Transverse colon (tissue), 4 donors: Measurements from ENCODE around the gene KRTAP9-2.
"Not testable (repeated sequence)": the region's sequence is repeated elsewhere in the genome, so short reads cannot be mapped to it uniquely, and the experiment has no call there.

Experiments used
- POLR2A ChIP-seq: fragments of 450-650 bp; IDR thresholded peaks from one replicate; pipeline ENCODE4 v1.6.1; 2016; ENCODE audit warnings: antibody characterized with exemption, mild to moderate bottlenecking, moderate library complexity
- POLR2AphosphoS5 ChIP-seq, 3 donors: sonication (generic); formaldehyde crosslinking; IDR thresholded peaks; one replicate each; pipeline ENCODE4 v1.6.1; 2016; ENCODE audit warnings: antibody characterized with exemption in 3 of 3
- TF ChIP-seq, protein P1 (sequence below), 5 experiments: fragments of 200-600 bp in 3 of 5; fragments of 450-650 bp in 2 of 5; sonication (generic) in 3 of 5; IDR thresholded peaks; 1 replicate in 2 of 5; 2 replicates in 3 of 5; pipeline ENCODE4 v1.5.1; 2016 to 2017; ENCODE audit warnings: antibody characterized with exemption in 5 of 5, inconsistent platforms in 3 of 5, mild to moderate bottlenecking in 2 of 5, moderate library complexity in 1 of 5

DNA sequence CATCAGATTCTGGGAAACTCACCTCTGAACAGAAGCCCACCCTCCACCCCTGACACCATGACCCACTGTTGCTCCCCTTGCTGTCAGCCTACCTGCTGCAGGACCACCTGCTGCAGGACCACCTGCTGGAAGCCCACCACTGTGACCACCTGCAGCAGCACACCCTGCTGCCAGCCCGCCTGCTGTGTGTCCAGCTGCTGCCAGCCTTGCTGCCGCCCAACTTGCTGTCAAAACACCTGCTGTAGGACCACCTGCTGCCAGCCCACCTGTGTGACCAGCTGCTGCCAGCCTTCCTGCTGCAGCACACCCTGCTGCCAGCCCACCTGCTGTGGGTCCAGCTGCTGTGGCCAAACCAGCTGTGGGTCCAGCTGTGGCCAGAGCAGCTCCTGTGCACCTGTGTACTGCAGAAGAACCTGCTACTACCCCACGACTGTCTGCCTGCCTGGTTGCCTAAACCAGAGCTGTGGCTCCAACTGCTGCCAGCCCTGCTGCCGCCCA, at the start of gene KRTAP9-2:
- TF ChIP-seq, protein P1, sequence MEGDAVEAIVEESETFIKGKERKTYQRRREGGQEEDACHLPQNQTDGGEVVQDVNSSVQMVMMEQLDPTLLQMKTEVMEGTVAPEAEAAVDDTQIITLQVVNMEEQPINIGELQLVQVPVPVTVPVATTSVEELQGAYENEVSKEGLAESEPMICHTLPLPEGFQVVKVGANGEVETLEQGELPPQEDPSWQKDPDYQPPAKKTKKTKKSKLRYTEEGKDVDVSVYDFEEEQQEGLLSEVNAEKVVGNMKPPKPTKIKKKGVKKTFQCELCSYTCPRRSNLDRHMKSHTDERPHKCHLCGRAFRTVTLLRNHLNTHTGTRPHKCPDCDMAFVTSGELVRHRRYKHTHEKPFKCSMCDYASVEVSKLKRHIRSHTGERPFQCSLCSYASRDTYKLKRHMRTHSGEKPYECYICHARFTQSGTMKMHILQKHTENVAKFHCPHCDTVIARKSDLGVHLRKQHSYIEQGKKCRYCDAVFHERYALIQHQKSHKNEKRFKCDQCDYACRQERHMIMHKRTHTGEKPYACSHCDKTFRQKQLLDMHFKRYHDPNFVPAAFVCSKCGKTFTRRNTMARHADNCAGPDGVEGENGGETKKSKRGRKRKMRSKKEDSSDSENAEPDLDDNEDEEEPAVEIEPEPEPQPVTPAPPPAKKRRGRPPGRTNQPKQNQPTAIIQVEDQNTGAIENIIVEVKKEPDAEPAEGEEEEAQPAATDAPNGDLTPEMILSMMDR (IDR thresholded peaks at IDR 0.05) = not testable (repeated sequence)
- not testable (repeated sequence) for TF ChIP-seq POLR2A; POLR2AphosphoS5 (IDR thresholded peaks at IDR 0.05)
